Ectodermal cell (in vitro differentiated cells): ENCODE results near the gene TAF4B.

Source experiments
- H3K27ac ChIP-seq: 2 replicates; pipeline ENCODE4 v1.7.0; 2013; ENCODE audit warnings: mild to moderate bottlenecking, low read depth, low read length; ENCODE audit not compliant: insufficient read depth, poor library complexity, severe bottlenecking
- H3K27me3 ChIP-seq: 2 replicates; pipeline ENCODE4 v1.7.0; 2013; ENCODE audit warnings: mild to moderate bottlenecking, low read length; ENCODE audit not compliant: insufficient read depth, control insufficient read depth, poor library complexity, severe bottlenecking
- H3K36me3 ChIP-seq: one replicate; pipeline ENCODE4 v1.7.0; 2013; ENCODE audit warnings: low read length; ENCODE audit not compliant: control insufficient read depth, insufficient read depth
- H3K4me1 ChIP-seq: one replicate; pipeline ENCODE4 v1.7.0; 2013; ENCODE audit warnings: low read length; ENCODE audit not compliant: control insufficient read depth, insufficient read depth
- H3K4me3 ChIP-seq: 2 replicates; pipeline ENCODE4 v1.7.0; 2013; ENCODE audit warnings: low read depth, low read length, control low read depth; ENCODE audit not compliant: insufficient read depth
- H3K9me3 ChIP-seq: 2 replicates; pipeline ENCODE4 v1.7.0; 2013; ENCODE audit warnings: mild to moderate bottlenecking, low read length, moderate library complexity; ENCODE audit not compliant: control insufficient read depth
- WGBS, 2 experiments: methylation state at CpG; one replicate each; pipeline ENCODE4 v1.1.7; 2013; ENCODE audit warnings: missing lambda C conversion rate in 2 of 2; 5-methylcytosine and 5-hydroxymethylcytosine counted together

Gene TAF4B

GRCh38 chr18:26418225-26418624 is 192.0 kb downstream of the TAF4B start:
- WGBS, 2 experiments, result 95 to 97% methylated on average over 4 of the region's 4 CpGs
- H3K36me3 ChIP-seq, result no peaks in the 10 kb centered on the region
- H3K9me3 ChIP-seq, result no peaks in the 10 kb centered on the region
- no peak overlapping the region for H3K4me3 ChIP-seq
- H3K27me3 ChIP-seq, result no peaks in the 10 kb centered on the region
- H3K4me1 ChIP-seq, result no peaks in the 10 kb centered on the region
- no peak overlapping the region for H3K27ac ChIP-seq

GRCh38 chr18:26419746-26420145 is 193.5 kb downstream of the TAF4B start:
- H3K4me3 ChIP-seq, result no peak overlapping the region

GRCh38 chr18:26421503-26421902 is 195.3 kb downstream of the TAF4B start:
- 91 to 96% methylated on average over 6 of the region's 6 CpGs for WGBS, 2 experiments
- Histone ChIP-seq H3K9me3 (no peaks in the 10 kb centered on the region), H3K27ac (no peak overlapping the region), H3K36me3 (no peaks in the 10 kb centered on the region), H3K27me3 (no peaks in the 10 kb centered on the region), H3K4me1 (no peaks in the 10 kb centered on the region), H3K4me3 (no peak overlapping the region)

More at GRCh38 chr18:26419746-26420145, 193.5 kb downstream of the TAF4B start:
- H3K27me3 ChIP-seq, result no peaks in the 10 kb centered on the region
- no peaks in the 10 kb centered on the region for H3K36me3 ChIP-seq
- no peaks in the 10 kb centered on the region for H3K9me3 ChIP-seq
- no peaks in the 10 kb centered on the region for H3K4me1 ChIP-seq
- no peak overlapping the region for H3K27ac ChIP-seq
- 93 to 95% methylated on average over 9 of the region's 9 CpGs for WGBS, 2 experiments

- H3K9me3 ChIP-seq, result no peaks in the 10 kb centered on the region
- no peak overlapping the region for H3K27ac ChIP-seq
These were observed 195.7 kb downstream of the TAF4B start for GRCh38 chr18:26421931-26422330.

GRCh38 chr18:26422472-26423162 is 196.4 kb downstream of the TAF4B start:
- Histone ChIP-seq H3K27ac (no peak overlapping the region), H3K27me3 (no peaks in the 10 kb centered on the region), H3K36me3 (no peaks in the 10 kb centered on the region), H3K4me3 (no peak overlapping the region), H3K9me3 (no peaks in the 10 kb centered on the region), H3K4me1 (no peaks in the 10 kb centered on the region)
- WGBS, 2 experiments, result 90 to 93% methylated on average over 4 to 6 of the region's 6 CpGs

More at GRCh38 chr18:26421931-26422330, 195.7 kb downstream of the TAF4B start:
- H3K36me3 ChIP-seq, result no peaks in the 10 kb centered on the region
- no peaks in the 10 kb centered on the region for H3K27me3 ChIP-seq
- no peak overlapping the region for H3K4me3 ChIP-seq
- no peaks in the 10 kb centered on the region for H3K4me1 ChIP-seq
- 93 to 95% methylated on average over 9 of the region's 9 CpGs for WGBS, 2 experiments

- WGBS, 2 experiments, result 92% methylated on average over 4 of the region's 4 CpGs
- Histone ChIP-seq H3K4me1 (no peaks in the 10 kb centered on the region), H3K27me3 (no peaks in the 10 kb centered on the region), H3K9me3 (no peaks in the 10 kb centered on the region), H3K36me3 (no peaks in the 10 kb centered on the region), H3K4me3 (no peak overlapping the region), H3K27ac (no peak overlapping the region)
These were observed 198.3 kb downstream of the TAF4B start for GRCh38 chr18:26424428-26425147.

GRCh38 chr18:26425148-26425531 is 198.9 kb downstream of the TAF4B start:
- no peak overlapping the region for H3K4me3 ChIP-seq
- H3K4me1 ChIP-seq, result peaks cover 3% of the 10 kb centered on the region
- no peaks in the 10 kb centered on the region for H3K36me3 ChIP-seq
- no peaks in the 10 kb centered on the region for H3K27me3 ChIP-seq
- H3K9me3 ChIP-seq, result no peaks in the 10 kb centered on the region
- H3K27ac ChIP-seq, result no peak overlapping the region
- WGBS, 2 experiments, result 92 to 93% methylated on average over 4 to 5 of the region's 5 CpGs

- H3K27ac ChIP-seq, result no peak overlapping the region
- peaks cover 3% of the 10 kb centered on the region for H3K4me1 ChIP-seq
- no peaks in the 10 kb centered on the region for H3K36me3 ChIP-seq
- H3K27me3 ChIP-seq, result no peaks in the 10 kb centered on the region
- H3K4me3 ChIP-seq, result no peak overlapping the region
- WGBS, 2 experiments, result 57% methylated on average over 5 of the region's 5 CpGs
- H3K9me3 ChIP-seq, result no peaks in the 10 kb centered on the region
These were observed 203.4 kb downstream of the TAF4B start for GRCh38 chr18:26429535-26430226.

GRCh38 chr18:26432651-26433424 is 206.6 kb downstream of the TAF4B start:
- 88 to 89% methylated on average over 5 of the region's 5 CpGs for WGBS, 2 experiments

More at GRCh38 chr18:26432651-26433424, 206.6 kb downstream of the TAF4B start:
- H3K27ac ChIP-seq, result no peak overlapping the region
- no peaks in the 10 kb centered on the region for H3K27me3 ChIP-seq
- no peaks in the 10 kb centered on the region for H3K36me3 ChIP-seq
- peaks cover 3% of the 10 kb centered on the region for H3K4me1 ChIP-seq
- no peak overlapping the region for H3K4me3 ChIP-seq
- H3K9me3 ChIP-seq, result no peaks in the 10 kb centered on the region
